HepG2 (cell line): Measurements from ENCODE around the gene TMEM129. TPM values are rescaled to one million over a fixed set of nuclear protein-coding genes. Genes with fewer than 3 reads are reported as not detected.

ENCODE experiments used
- AHR ChIP-seq: IDR thresholded peaks from 2 replicates; pipeline ENCODE4 v1.6.1; 2018; ENCODE audit warnings: missing genetic modification reagents, missing compliant biosample characterization
- CCAR2 ChIP-seq: fragments of 200-400 bp; formaldehyde crosslinking; optimal IDR thresholded peaks from 2 replicates; pipeline ENCODE3; 2018; ENCODE audit warnings: low read depth, mild to moderate bottlenecking, low read length, moderate library complexity
- CENPX ChIP-seq: sonication (generic); formaldehyde crosslinking; IDR thresholded peaks from 2 replicates; pipeline ENCODE4 v1.9.0; 2021; ENCODE audit warnings: mild to moderate bottlenecking, missing genetic modification reagents, moderate library complexity
- FOXA3 ChIP-seq: IDR thresholded peaks from 2 replicates; pipeline ENCODE4 v1.6.1; 2016; ENCODE audit warnings: missing genetic modification reagents, missing compliant biosample characterization
- GABPB1 ChIP-seq: IDR thresholded peaks from 2 replicates; pipeline ENCODE4 v1.6.1; 2016; ENCODE audit warnings: mild to moderate bottlenecking, missing genetic modification reagents, moderate library complexity, missing compliant biosample characterization
- HOXA3 ChIP-seq: sonication (generic); formaldehyde crosslinking; IDR thresholded peaks from 2 replicates; pipeline ENCODE4 v1.5.0; 2020; ENCODE audit warnings: missing genetic modification reagents
- MXD1 ChIP-seq: sonication (generic); formaldehyde crosslinking; IDR thresholded peaks from 2 replicates; pipeline ENCODE4 v1.4.0; 2020; ENCODE audit warnings: mild to moderate bottlenecking, missing genetic modification reagents
- NBN ChIP-seq: fragments of 450-650 bp; conservative IDR thresholded peaks from 2 replicates; pipeline ENCODE4 v1.6.1; 2017
- PITX1 ChIP-seq: sonication (generic); formaldehyde crosslinking; IDR thresholded peaks from 2 replicates; pipeline ENCODE4 v1.5.1; 2020; ENCODE audit warnings: mild to moderate bottlenecking, missing genetic modification reagents
- PLSCR1 ChIP-seq: sonication (generic); formaldehyde crosslinking; IDR thresholded peaks from 2 replicates; pipeline ENCODE4 v1.5.0; 2020; ENCODE audit warnings: missing genetic modification reagents, mild to moderate bottlenecking, borderline replicate concordance
- RCOR2 ChIP-seq: IDR thresholded peaks from 2 replicates; pipeline ENCODE4 v1.6.1; 2016; ENCODE audit warnings: missing biosample characterization, missing genetic modification reagents
- REPIN1 ChIP-seq: sonication (generic); formaldehyde crosslinking; IDR thresholded peaks from 2 replicates; pipeline ENCODE4 v1.8.0; 2022; ENCODE audit warnings: missing genetic modification reagents, low read depth, mild to moderate bottlenecking, borderline replicate concordance
- SMC3 ChIP-seq: IDR thresholded peaks from 2 replicates; pipeline ENCODE4 v1.6.1; 2011; ENCODE audit warnings: low read length, improper control_type of control experiment
- SOX13 ChIP-seq, 3 experiments: fragments of 450-650 bp in 1 of 3; sonication (generic) in 1 of 3; formaldehyde crosslinking in 1 of 3; IDR thresholded peaks in 2 of 3; conservative IDR thresholded peaks in 1 of 3; 2 replicates each; pipeline versions ENCODE4 v1.5.0 to v1.6.1; 2016 to 2020; ENCODE audit warnings: antibody characterized with exemption in 1 of 3, mild to moderate bottlenecking in 1 of 3, missing compliant biosample characterization in 1 of 3, missing genetic modification reagents in 1 of 3, moderate library complexity in 1 of 3
- SP1 ChIP-seq, 2 experiments: fragments of 450-650 bp in 1 of 2; sonication (generic) in 1 of 2; formaldehyde crosslinking in 1 of 2; IDR thresholded peaks; 2 replicates each; pipeline versions ENCODE4 v1.4.0 to v1.6.1; 2016 to 2020; ENCODE audit warnings: missing genetic modification reagents in 1 of 2
- SP5 ChIP-seq: IDR thresholded peaks from 2 replicates; pipeline ENCODE4 v1.6.1; 2016; ENCODE audit warnings: low read depth, borderline replicate concordance
- SRF ChIP-seq: IDR thresholded peaks from 2 replicates; pipeline ENCODE4 v1.6.1; 2011; ENCODE audit warnings: mild to moderate bottlenecking, low read depth, low read length, moderate library complexity
- TEAD3 ChIP-seq: optimal IDR thresholded peaks from 2 replicates; pipeline ENCODE3; 2016; ENCODE audit warnings: borderline replicate concordance
- THYN1 ChIP-seq: sonication (generic); formaldehyde crosslinking; IDR thresholded peaks from 2 replicates; pipeline ENCODE4 v1.8.1; 2023; ENCODE audit warnings: low read depth, mild to moderate bottlenecking, moderate library complexity, missing genetic modification reagents, borderline replicate concordance
- ZBTB33 ChIP-seq: sonication (generic); formaldehyde crosslinking; IDR thresholded peaks from 2 replicates; pipeline ENCODE4 v1.4.0; 2020; ENCODE audit warnings: missing genetic modification reagents
- ZEB1 ChIP-seq: IDR thresholded peaks from 2 replicates; pipeline ENCODE4 v1.6.1; 2012; ENCODE audit warnings: mild to moderate bottlenecking, low read depth, inconsistent platforms; ENCODE audit not compliant: insufficient replicate concordance
- ZFP1 ChIP-seq: IDR thresholded peaks from 2 replicates; pipeline ENCODE4 v1.6.1; 2016
- ZNF263 ChIP-seq: sonication (generic); formaldehyde crosslinking; IDR thresholded peaks from 2 replicates; pipeline ENCODE4 v1.4.0; 2020; ENCODE audit warnings: missing genetic modification reagents
- ZNF496 ChIP-seq: sonication (generic); formaldehyde crosslinking; IDR thresholded peaks from 2 replicates; pipeline ENCODE4 v1.8.1; 2023; ENCODE audit warnings: mild to moderate bottlenecking, moderate library complexity, missing genetic modification reagents; ENCODE audit not compliant: insufficient replicate concordance
- ZNF557 ChIP-seq: sonication (generic); formaldehyde crosslinking; IDR thresholded peaks from 2 replicates; pipeline ENCODE4 v1.4.0; 2020; ENCODE audit warnings: missing genetic modification reagents
- ZNF691 ChIP-seq: sonication (generic); formaldehyde crosslinking; IDR thresholded peaks from 2 replicates; pipeline ENCODE4 v1.4.0; 2020; ENCODE audit warnings: missing genetic modification reagents, low read depth, mild to moderate bottlenecking, borderline replicate concordance
- polyA plus RNA-seq, 8 experiments: library from polyadenylated mRNA; depleted of rRNA in 3 of 8; stranded (reverse) in 7 of 8; unstranded in 1 of 8; fragments of >200 nt; fragmentation: Illumina TruSeq in 4 of 8; extraction: Trizol in 4 of 8; gene quantifications; 2 replicates each; pipeline versions ENCODE4 v1.2.1 to v1.2.3, GENCODE V29; 2011 to 2016; ENCODE audit warnings: low read depth in 4 of 8, missing spikeins in 1 of 8, mixed read lengths in 1 of 8; ENCODE audit not compliant: insufficient read depth in 1 of 8
- total RNA-seq, 5 experiments: library from RNA; depleted of rRNA; stranded (reverse); fragments of >200 nt; fragmentation: Illumina TruSeq; extraction: Trizol; gene quantifications; 2 replicates each; pipeline ENCODE4 v1.2.3, GENCODE V29; 2016; ENCODE audit warnings: low read depth in 1 of 5

The TMEM129 gene
- total and polyA plus RNA-seq, 2 of the 13 experiments (the other 11 are each of a cell fraction or from before 2014, with no cell fraction given) = 19.0 to 25.8 TPM

- TF ChIP-seq ZNF691 (CRISPR knock-in tag) (0 out of 2 replicates have a peak, but pooled peaks have one; percentile 32), MXD1 (CRISPR knock-in tag) (peak; percentile 26; the same call in 1 of the 2 replicates), SOX13 (IDR thresholded peaks at IDR 0.05) (no peak), SOX13 (CRISPR knock-in tag; conservative IDR thresholded peaks at IDR 0.05 in 1 of 2, IDR thresholded peaks at IDR 0.05 in 1 of 2) (0 out of 4 replicates have a peak, but pooled peaks of 1 of the 2 experiments have one; percentile 14), HOXA3 (CRISPR knock-in tag) (peak; percentile 72), CENPX (CRISPR knock-in tag) (no peak), GABPB1 (peak; percentile 62), PLSCR1 (CRISPR knock-in tag) (no peak), ZNF557 (CRISPR knock-in tag) (no peak), FOXA3 (CRISPR knock-in tag) (peak; percentile 38; the same call in 1 of the 2 replicates), TEAD3 (CRISPR knock-in tag) (peak; percentile 19), SP5 (CRISPR knock-in tag) (peak; percentile 90), ZBTB33 (peak; percentile 84), AHR (0 out of 2 replicates have a peak, but pooled peaks have one; percentile 4), RCOR2 (CRISPR knock-in tag) (no peak), SRF (no peak), ZNF496 (CRISPR knock-in tag) (no peak), ZFP1 (CRISPR knock-in tag) (no peak), SP1 (IDR thresholded peaks at IDR 0.05) (no peak), SP1 (CRISPR knock-in tag; IDR thresholded peaks at IDR 0.05) (peak; percentile 72; the same call in 1 of the 2 replicates), ZEB1 (no peak), SMC3 (peak; percentile 66; the same call in 1 of the 2 replicates), ZNF263 (CRISPR knock-in tag) (peak; percentile 51; the same call in 1 of the 2 replicates), THYN1 (no peak), PITX1 (CRISPR knock-in tag) (no peak), CCAR2 (no peak), NBN (no peak), REPIN1 (CRISPR knock-in tag) (peak; percentile 49; the same call in 1 of the 2 replicates)
These were observed 25.2 kb upstream of the TMEM129 start (continued) for GRCh38 chr4:1746265-1746691.
